SK-N-SH treated with all-trans-retinoic acid at 6 μM for 48 hours (cell line): Measurements from ENCODE around the gene CD200.

ENCODE experiments used
- ISL1 ChIP-seq: fragments of 250-450 bp; sonication (Bioruptor Pico); IDR thresholded peaks from 2 replicates; pipeline ENCODE4 v2.1.2; 2022; ENCODE audit warnings: mild to moderate bottlenecking, moderate library complexity
- PATZ1 ChIP-seq: fragments of 250-450 bp; sonication (Bioruptor Pico); IDR thresholded peaks from 2 replicates; pipeline ENCODE4 v1.8.0; 2020; ENCODE audit warnings: mild to moderate bottlenecking, moderate library complexity, borderline replicate concordance
- ZNF8 ChIP-seq: fragments of 450-650 bp; formaldehyde crosslinking; IDR thresholded peaks from 2 replicates; pipeline ENCODE4 v1.5.0; 2020; ENCODE audit warnings: mild to moderate bottlenecking, moderate library complexity

- no peak for TF ChIP-seq ISL1
- TF ChIP-seq PATZ1 (CRISPR knock-in tag), result no peak
- TF ChIP-seq ZNF8 (CRISPR knock-in tag), result no peak
Observed at GRCh38 chr3:112308151-112308911, 24.6 kb upstream of the CD200 start.
